Embryonic facial prominence (tissue), 1 donor: ENCODE data around the gene NEURL1.
"Not testable (repeated sequence)": the region's sequence is repeated elsewhere in the genome, so short reads cannot be mapped to it uniquely, and the experiment has no call there.

Source experiments
- DNase-seq: peaks from one replicate; pipeline ENCODE4 v3.0.0-alpha.2; 2016; ENCODE audit errors: extremely low spot score

NEURL1 gene

DNA sequence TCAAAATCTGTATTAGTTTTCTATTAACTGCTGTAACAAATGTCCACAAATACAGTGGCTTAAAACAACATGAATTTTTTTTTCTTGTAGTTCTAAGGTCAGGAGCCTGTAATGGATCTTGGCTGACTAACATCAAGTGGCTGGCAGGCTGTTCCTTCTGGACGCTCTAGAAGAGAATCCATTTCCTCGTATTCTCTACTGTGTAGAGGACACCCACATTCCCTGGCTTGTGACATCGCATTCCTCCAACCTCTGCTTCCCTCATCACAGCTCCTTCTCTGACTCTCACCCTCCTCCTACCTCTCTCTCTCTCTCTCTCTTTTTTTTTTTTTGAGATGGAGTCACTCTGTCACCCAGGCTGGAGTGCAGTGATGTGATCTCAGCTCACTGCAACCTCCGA is 30.0 kb upstream of the NEURL1 start:
- no peak for DNase-seq

DNA sequence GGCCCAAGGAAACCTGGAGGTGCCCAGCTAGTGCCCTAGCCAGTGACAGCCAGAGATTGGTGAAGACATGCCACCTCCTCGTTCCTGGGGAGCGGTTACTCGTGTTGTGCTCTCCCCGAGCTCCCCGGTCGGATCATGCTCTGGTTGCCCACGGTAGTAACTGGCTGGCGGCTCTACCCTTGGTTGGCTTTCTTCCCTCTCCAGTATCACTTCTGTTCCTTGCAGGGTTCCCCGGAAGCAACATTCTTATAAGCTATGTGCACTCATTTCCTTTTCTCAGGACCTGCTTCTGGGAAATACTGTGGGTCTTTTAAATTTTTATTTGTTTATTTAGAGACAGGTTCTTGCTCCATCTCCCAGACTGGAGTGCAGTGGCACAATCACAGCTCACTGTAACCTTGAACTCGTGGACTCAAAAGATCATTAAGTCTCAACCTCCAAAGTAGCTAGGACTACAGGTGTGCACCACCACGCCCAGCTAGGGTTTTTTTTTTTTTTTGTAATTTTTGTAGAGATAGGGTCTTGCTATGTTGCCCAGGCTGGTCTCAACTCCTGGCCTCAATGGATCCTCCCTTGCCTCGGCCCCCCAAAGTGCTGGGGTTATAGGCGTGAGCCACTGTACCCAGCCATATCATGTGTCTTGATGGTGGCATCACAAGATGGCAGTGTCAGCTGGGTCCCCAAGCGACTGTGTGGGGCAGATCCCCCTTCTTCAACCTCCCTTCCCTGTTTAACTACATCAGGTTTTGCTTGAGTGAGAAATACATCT is 27.9 kb upstream of the NEURL1 start:
- no peak for DNase-seq

DNA sequence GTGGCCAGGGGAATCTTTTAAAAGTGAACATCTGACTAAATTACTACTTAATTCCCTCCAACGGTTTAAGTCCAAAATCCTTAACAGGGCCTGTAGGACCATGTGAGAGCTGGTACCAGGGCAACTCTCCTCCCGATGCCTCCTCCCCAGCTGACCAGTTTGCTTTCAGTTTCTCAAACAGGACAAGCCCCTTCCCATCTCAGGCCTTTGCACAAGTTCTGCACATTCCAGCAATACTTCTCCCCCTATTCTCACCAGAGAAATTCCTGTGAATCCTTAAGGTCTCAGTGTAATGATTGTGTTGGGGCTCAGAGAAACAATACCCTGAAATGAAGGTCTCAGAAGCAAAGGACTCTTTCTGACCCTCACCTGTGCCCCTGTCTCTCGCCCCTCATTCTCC is 26.8 kb upstream of the NEURL1 start:
- DNase-seq: no peak

DNA sequence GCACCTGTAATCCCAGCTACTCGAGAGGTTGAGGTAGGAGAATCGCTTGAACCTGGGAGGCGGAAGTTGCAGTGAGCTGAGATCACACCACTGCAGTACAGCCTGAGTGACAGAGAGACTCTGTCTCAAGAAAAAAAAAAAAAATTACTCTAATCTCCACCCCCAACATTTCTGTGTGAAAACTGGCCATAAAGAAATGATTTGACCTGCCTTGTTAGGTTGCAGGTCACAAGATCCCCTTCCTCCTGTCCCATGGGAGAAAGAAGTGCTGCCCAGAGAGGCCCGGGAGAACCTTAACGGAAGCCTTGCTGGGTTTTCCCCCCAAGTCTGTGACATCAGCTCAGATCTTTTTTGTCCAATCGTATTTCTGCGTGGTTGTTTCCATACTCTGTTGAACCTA is 26.1 kb upstream of the NEURL1 start:
- DNase-seq: no peak

DNA sequence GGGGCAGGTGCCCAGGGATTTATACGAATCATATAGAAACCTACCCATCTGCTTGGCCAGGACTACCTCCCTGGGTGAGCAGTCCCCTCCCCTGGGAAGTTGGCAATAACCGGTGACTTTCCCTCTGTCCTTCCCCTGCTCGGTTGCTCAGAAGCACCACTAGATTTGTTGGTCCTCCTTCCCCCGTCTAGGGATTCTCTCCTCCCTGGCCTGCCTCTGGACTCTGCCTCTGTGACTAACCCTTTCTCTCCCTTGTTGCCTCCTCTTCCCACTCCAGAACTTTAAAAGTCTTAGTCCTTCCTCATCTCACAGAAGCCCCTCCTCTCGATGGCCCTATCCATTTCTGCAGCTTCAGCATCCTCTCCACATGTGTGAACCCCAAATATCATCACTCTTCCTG is 24.3 kb upstream of the NEURL1 start:
- no peak for DNase-seq

DNA sequence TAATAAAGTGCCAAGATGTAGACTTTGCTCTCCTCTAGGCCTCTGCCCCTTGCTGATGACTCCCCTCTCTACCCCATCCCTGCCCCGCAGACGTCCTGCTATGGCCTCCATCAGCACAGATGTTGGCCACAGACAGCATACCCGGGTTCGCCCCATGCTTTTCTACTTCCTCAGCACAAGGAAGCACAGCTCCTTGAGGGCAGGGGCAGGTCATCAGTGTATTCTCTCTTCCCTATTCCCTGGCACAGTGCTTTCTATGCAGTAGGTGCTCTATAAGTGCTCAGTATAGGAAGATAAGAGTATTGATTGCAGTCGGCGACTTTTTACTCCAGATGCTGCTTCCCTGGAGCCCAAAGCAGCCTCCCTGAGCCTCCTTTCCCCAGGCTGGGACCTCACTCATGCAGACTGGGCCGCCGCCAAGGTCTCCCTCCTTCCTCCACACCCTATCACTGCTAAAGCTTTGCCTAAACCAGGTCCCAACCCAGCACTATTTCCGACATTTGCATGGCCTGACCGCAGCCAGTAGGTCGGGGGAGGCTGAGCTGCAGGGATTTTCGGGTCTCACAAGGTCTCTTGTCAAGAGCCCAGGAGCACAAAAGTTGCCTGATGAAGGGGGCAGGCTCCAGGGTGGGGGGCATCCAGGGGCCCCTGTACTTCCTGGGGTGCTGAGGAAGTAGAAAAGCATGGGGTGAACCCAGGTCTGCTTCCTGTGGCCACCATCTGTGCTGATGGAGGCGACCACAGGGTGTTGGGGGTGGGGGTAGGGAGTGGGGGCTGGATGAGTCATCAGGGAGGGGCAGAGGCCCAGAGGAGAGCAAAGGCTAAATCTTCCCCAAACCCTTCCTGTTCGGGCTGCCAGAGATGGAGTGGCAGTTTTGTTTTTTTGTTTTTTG is 22.5 kb upstream of the NEURL1 start:
- no peak for DNase-seq

DNA sequence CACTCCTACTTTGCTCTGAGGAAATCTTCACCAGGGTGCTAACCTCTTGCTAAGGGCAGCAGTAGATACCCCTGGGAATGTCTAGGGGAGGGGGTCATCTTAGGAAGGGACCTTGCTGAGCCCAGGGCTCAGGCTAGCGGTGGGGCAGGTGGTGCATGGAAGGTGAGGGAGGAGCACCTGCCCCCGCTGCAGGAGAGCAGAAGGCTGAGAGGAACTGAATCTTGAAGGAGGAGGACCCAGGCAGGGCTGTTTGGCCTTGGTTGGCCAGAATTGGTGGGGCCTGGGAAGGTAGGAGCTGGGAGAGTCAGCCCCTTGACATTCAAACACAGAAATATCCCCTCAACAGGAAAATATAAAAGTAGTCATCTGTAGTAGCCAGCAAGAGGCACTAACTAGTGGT is 21.5 kb upstream of the NEURL1 start:
- DNase-seq: no peak

DNA sequence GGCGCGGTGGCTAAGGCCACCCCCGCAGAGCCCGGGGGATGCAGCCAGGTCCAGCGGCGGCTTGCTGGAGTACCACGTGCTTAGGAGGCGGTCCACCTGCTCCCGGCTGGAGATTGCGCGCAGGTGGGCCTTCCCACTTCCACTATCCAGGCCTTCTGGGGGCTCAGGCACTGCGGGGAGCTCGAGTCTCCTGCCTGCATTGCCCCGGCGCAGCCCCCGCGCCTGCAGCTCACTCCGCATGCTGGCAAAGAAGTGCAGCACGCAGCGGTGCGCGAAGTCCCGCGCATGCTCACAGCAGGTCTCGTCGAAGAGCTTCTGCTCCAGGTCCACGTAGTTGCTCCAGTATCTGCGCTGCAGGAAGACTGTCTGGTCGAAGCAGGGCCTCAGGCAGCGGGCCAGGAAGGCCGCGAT is 20.2 kb upstream of the NEURL1 start:
- no peak for DNase-seq

DNA sequence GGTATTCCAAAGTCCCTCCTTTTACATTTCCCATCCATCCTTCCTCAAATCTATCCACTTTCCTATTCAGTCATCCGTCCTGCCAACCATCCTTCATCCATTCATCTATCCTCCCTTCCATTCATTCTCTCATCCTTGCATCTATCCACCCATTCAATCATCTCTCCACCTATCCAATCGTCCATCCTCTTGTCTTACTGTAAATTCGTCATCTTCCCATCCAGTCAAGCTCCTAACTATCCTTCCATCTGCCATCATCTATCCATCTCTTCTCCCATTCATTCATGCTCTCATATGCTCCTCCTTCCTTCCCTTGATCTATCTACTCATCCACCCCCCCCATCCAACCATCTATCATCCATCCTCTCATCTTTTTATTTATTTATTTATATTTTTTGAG is 19.4 kb upstream of the NEURL1 start:
- no peak for DNase-seq

DNA sequence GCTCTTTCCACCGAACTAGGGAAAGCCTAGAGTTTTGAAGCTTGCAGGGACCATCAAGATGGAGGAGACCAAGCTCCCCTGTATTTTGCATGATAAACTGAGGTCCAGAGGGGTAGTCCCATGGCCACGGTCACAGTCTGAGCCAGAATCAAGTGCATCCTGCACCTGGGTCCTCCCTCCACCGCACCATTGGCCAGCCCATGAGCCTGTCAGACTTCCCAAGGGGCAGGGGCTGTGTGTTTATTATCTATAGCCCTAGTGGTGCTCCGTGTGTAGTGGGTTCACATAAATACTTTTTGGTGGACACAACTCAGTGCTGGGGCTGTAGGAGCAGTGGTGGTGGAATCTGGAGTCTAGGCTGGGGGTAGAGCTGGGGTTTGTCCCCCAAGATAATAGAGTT is 18.1 kb upstream of the NEURL1 start:
- no peak for DNase-seq

DNA sequence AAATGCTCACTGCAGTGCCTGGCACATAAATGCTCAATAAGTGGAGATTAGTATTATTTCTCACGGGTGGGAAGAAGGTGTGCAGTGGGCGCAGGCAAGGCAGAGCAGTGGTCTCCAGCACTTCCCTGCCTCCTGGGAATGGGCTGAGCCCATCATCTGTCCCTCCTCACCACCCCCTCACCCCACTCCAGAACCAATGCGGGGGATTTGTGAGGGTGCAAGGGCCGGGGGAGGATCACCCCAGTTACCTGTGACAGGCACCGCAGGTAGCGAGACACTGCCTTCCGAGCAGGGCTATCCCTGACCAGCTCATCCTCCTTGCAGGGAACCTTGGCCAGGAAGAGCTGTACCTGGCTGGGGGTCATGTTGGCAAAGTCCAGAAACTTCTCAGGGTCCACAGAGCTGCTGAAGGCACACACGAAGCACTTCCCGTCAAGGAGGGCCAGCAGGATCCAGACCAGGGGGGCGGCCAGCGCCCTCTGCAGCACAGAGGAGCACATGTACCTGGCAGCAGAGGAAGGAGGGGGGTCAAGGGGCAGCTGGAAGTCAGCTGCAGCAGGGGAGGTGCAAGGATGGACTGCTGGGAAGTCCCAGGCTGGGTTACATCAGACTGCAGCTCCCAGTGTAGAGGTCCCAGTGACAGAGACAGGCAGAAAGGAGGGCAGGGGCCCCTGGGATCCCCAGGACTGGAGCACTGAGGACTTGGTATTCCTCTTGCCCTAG is 17.3 kb upstream of the NEURL1 start:
- no peak for DNase-seq

DNA sequence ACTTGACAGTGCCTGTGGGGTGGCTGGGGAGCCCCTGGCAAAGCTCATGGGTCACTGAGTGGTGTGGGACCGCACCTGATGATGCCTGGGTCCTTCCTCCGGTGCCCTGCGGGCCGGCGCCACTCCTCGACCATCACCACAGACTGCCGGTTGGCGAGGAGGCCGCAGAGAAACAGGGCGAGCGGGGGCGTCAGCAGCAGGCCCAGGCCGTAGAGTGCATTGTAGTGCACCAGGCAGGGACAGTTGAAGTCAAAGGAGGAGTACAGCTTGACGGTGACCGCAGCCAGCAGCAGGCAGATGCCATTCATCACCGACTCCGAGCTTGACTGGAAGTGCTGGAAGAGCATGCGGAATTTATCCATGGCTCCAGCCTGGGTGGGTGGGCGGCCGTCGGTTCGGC is 14.8 kb upstream of the NEURL1 start:
- DNase-seq: no peak

DNA sequence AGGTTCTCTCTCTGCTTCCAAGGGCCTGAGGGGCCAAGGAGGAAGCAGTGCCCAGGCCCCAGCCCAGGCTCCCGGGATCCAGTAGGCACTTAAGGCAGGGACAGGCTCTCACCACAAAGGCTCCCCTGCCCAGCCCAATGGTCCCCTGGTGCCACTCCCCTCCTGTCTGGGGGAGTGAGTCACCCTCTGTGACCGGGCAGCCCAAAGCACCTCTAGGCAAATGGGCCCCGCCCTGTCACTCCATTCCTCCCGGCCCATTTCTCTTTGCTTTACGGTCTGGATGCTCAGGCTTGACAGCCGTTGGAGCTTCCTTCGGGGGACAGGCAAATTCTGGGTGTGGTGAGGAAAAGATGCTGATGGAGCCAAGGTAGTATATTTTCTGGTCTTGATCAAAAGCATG is 14.4 kb upstream of the NEURL1 start, which contains the start of gene CALHM3:
CALHM3 (minus strand) TSS at position 106 of the 400 bp plus-strand sequence. CDS start 208 bp downstream, outside the sequence.
- DNase-seq: no peak

DNA sequence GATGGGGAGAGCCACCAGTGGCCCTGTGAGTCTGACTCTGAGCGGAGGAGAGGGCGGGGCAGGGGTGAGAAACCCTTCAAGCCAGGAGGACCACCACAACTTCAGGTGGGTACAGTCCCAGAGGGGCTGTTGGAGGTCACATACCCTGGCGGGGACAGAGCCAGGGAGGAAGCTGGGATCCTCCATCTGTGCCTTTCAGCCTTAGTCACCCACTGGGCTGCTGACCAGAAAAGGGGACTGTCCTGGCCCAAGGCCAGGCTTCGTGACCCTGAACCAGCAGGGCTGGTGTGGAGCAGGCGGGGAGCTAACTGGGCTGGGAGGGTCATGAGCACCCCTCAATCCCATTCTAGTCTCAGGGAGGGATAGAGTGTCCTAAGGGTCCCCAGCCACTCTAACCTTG is 13.0 kb upstream of the NEURL1 start:
- no peak for DNase-seq

DNA sequence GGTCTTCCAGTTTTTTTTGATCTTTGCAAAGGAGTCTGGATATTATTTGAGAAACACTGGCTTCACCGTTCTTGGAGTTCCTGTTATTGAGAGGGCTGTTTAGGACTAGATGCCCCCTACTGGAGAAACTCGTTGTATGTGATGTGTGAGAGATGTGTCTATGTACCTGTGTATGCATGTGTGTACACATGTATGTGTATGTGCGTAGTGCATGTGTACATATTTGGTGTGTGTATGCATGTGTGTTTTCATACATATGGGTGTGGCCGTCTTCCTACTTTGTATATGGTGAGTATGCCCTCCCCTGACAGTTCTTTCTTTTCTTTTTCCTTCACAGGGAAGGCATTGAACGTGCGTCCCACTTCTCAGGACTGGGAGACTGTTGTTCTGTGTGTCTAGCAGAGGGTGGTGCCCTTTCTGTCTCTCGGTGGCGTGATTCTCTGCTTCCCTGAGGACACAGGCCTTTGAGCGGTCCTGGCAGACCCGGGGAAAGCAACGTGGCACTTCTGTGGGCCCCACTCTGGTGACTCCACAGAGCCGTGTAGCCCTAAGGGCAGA is 11.5 kb upstream of the NEURL1 start:
- no peak for DNase-seq

DNA sequence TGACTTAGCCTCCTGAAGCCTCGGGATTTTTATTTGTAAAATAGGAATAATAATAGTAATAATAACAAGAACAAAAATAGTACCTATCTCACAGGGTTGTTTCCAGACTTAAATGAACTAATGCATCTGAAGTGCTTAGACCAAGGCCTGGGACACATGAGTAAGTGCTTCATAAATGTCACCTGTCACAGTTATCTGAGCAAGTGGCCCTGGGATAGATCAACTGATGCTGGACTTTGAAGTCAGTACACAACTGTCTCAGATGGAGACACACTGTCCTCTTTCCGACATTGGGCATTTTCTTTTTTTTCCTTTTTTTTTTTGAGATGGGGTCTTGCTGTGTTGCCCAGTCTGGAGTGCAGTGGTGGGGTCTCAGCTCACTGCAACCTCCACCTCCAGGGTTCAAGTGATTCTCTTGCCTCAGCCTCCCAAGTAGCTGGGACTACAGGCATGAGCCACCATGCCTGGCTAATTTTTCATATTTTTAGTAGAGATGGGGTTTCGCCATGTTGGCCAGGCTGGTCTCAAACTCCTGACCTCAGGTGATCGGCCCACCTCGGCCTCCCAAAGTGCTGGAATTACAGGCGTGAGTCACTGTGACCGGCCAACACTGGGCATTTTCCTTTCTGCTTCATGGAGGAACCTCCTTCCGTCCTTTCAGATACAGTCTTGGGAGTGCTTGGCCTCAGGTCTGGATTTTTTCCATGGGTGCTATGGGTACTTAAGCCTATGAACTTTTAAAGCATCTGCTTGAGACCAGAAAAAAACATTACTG is 6.7 kb upstream of the NEURL1 start:
- DNase-seq: not testable (repeated sequence)

DNA sequence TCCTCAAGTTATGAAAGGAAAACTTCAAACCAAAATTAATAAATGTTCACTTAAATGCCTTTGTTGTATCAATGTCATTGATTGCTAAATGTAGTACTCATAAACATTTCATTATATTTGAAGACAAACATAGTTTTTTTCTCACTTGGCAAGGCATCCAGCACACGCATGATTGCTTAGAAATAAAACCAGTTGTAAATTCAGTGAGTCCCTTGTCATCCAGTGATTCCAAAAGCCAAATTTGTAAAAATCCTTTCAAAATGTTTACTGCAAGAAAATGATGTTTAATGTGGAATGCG is 6.1 kb upstream of the NEURL1 start:
- no peak for DNase-seq

DNA sequence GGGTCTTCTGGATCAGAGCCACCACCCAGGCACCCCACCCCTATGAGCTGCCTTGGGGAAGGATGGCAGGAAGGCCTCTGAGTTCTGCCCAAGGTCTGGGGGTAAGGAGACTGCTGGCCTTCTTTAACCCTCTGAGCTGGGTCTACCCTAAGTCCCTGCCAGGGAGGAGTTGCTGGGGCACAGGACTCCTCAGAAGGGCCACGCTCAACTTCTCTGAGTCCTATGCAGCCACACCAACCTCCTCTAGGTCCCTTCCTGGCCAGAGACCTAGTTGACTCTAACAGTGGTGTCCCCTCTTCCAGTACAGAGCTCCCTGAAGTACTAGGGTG is 2.6 kb upstream of the NEURL1 start:
- DNase-seq: no peak

DNA sequence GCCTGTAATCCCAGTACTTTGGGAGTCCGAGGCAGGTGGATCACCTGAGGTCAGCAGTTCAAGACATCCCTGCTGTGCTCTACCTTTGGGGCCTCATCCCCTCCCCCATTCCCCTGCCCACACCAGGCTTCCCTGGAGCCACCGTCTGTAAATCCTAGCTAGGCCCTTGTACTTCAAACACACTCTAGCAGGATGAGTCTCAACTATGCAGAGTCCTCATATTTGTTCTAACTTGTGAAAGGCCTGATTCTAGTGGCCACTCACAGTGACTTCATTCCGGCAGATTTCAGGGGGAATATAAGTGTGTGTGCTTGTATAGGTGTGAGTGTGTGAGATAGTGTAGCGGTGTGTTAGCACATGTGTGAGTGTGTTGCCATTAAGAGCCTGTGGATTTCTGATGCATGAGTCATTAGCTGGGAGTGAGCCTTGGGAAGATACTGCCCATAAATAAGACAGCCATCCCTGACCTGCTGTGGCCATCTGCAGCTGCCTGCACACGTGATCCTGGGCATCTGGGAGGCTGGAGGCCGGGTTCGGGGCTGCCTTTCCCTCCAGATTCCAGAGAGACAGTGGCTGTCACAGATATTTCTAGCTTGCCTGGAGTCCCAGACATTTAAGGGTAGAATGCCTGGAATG is 1.7 kb upstream of the NEURL1 start:
- DNase-seq: no peak

DNA sequence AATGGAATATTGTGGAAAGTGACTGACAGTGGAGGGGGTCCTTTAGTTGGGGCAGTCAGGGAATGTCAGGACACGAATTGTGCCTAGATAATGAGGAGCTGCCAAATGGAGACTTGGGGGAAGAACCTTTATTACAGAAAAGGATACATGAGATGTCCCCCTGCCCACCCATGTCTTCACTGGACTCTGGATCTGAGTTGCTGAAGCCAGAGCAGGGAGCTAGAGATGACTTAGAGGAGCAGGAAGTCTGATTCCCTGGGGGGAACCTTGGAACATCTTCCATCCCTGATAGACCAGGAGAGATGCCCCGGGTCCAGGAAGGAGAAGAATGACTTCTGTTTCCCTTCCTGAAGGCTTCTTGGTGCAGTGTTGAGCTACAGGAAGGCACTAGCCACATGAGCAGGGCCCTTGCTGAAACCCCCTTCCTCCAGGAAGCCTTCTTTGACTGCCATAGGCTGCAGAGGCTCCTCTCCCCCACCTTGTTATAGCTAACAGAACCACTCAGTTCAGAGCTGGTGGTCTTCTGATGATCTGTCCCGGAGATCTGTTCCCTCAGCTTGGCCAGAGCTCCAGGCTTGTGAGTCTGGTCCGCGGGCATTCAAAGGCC is 747 bp upstream of the NEURL1 start:
- DNase-seq: no peak
